ENCODE data around the gene DCC. TPM values are rescaled to one million over a fixed set of nuclear protein-coding genes. Genes with fewer than 3 reads are reported as not detected.
A peak's percentile ranks its signal among the peaks of the same experiment; 100 is the strongest.

DCC gene
- total and polyA plus RNA-seq, 2 of the 8 experiments (the other 6 are each of a cell fraction or from before 2014, with no cell fraction given), result 0.14 to 1.4 TPM

- DNase-seq (ENCODE audit: low read depth in 1 of 2, low spot score in 2 of 2) (no peak), FAIRE-seq (no peak)
- Histone ChIP-seq H3K18ac (ENCODE audit: extremely low read depth, low read length) (no peak overlapping the region), H3K27me3 (replicated peaks in 1 of 4; ENCODE audit: control insufficient read depth in 3 of 4, extremely low read depth in 1 of 4, insufficient read depth in 3 of 4, low read length in 3 of 4) (no peaks in the 10 kb centered on the region), H3K4me2 (ENCODE audit: insufficient read depth in 1 of 2, low read depth in 2 of 2, low read length in 2 of 2) (no peak overlapping the region), H3K14ac (ENCODE audit: insufficient read length) (no peak overlapping the region), H2AK5ac (ENCODE audit: low read depth, low read length) (no peak overlapping the region), H3K27ac (ENCODE audit: low read depth, low read length) (no peak overlapping the region), H2BK5ac (ENCODE audit: low read depth, low read length) (peak overlapping the region; percentile 69; the same call in 1 of the 2 replicates), H4K91ac (replicated peaks; ENCODE audit: insufficient read length, low read length) (no peak overlapping the region), H2BK15ac (ENCODE audit: low read length) (no peak overlapping the region), H3K23me2 (ENCODE audit: low read depth, low read length) (no peaks in the 10 kb centered on the region), H3K36me3 (ENCODE audit: control insufficient read depth in 2 of 4, insufficient read depth in 4 of 4, low read length in 3 of 4) (no peaks in the 10 kb centered on the region), H4K20me1 (replicated peaks in 1 of 2; ENCODE audit: control insufficient read depth in 1 of 2, insufficient read depth in 2 of 2, low read length in 2 of 2) (no peaks in the 10 kb centered on the region), H3K9me3 (ENCODE audit: insufficient read depth in 2 of 2, low read depth in 1 of 2, low read length in 1 of 2) (no peaks in the 10 kb centered on the region; a peak in 1 of 4 replicates), H3K79me2 (ENCODE audit: control insufficient read depth in 1 of 2, insufficient read depth in 2 of 2, low read length in 2 of 2) (no peaks in the 10 kb centered on the region), H2BK12ac (ENCODE audit: low read depth, low read length) (no peak overlapping the region), H3K56ac (replicated peaks; ENCODE audit: insufficient read length, low read depth, low read length) (no peak overlapping the region), H3K9ac (replicated peaks in 1 of 4; ENCODE audit: extremely low read depth in 1 of 4, low read depth in 3 of 4, low read length in 3 of 4) (no peak overlapping the region), H3K23ac (ENCODE audit: insufficient read length) (no peak overlapping the region), H3K4ac (replicated peaks; ENCODE audit: insufficient read length, low read depth, low read length) (no peak overlapping the region), H2BK120ac (replicated peaks; ENCODE audit: low read depth, low read length) (no peak overlapping the region), H3K79me1 (ENCODE audit: low read depth, low read length) (no peaks in the 10 kb centered on the region), H4K8ac (ENCODE audit: extremely low read depth, insufficient read depth, low read length) (no peak overlapping the region), H2AFZ (ENCODE audit: low read length) (no peak overlapping the region), H4K5ac (ENCODE audit: insufficient read length, low read depth, low read length) (no peak overlapping the region), H3K4me3 (ENCODE audit: extremely low read depth in 1 of 4, insufficient read depth in 2 of 4, low read depth in 3 of 4, low read length in 4 of 4) (no peak overlapping the region), H3K4me1 (replicated peaks in 1 of 4; ENCODE audit: control insufficient read depth in 3 of 4, insufficient read depth in 4 of 4, low read length in 3 of 4) (peaks cover 0 to 9% (median 0%) of the 10 kb centered on the region in 4 experiments; a peak in 2 of 7 replicates), H2BK20ac (ENCODE audit: low read length) (no peak overlapping the region)
- WGBS, 2 experiments (ENCODE audit: extremely low coverage in 1 of 2, insufficient coverage in 1 of 2, insufficient read length in 1 of 2, insufficient replicate concordance in 2 of 2, low coverage in 1 of 2, low lambda C conversion rate in 2 of 2, missing lambda C conversion rate in 1 of 2), result 85% methylated on average over 2 of the region's 2 CpGs; no CpG with 5 or more reads in 1 of the 2 experiments
- ChIA-PET CTCF (ENCODE audit: partially characterized antibody) (interaction anchor here (1.2 kb wide), 1 partner anchor 645 kb away, joined by 3 read pairs; no protein-coding TSS in a partner anchor), POLR2A (ENCODE audit: partially characterized antibody) (no interaction called here)
- TF ChIP-seq FOSL1 (IDR thresholded peaks at IDR 0.05; ENCODE audit: insufficient read depth, low read depth, low read length) (no peak), RFX5 (IDR thresholded peaks at IDR 0.05; ENCODE audit: borderline replicate concordance, low read depth, low read length) (no peak), RBBP5 (IDR thresholded peaks at IDR 0.05; ENCODE audit: borderline replicate concordance, low read depth, low read length) (no peak), TAF1 (IDR thresholded peaks at IDR 0.05; ENCODE audit: low read depth, low read length) (no peak), TBP (IDR thresholded peaks at IDR 0.05; ENCODE audit: low read depth, low read length) (no peak), CBX8 (IDR thresholded peaks at IDR 0.05; ENCODE audit: borderline replicate concordance, low read depth, low read length) (no peak), CBX5 (IDR thresholded peaks at IDR 0.05; ENCODE audit: low read depth, low read length) (no peak), KDM5A (IDR thresholded peaks at IDR 0.05; ENCODE audit: low read length) (no peak), SUZ12 (IDR thresholded peaks at IDR 0.05; ENCODE audit: low read length) (no peak), EZH2 (IDR thresholded peaks at IDR 0.05; ENCODE audit: low read depth, low read length, severe bottlenecking) (no peak), KDM4A (IDR thresholded peaks at IDR 0.05; ENCODE audit: low read depth, low read length, severe bottlenecking) (no peak)
These were observed 26.8 kb upstream of the DCC start for GRCh38 chr18:52313213-52313612.

Measured in H1 (cell line).